ENCODE measurements around the gene CCDC88C. TPM values are rescaled to one million over a fixed set of nuclear protein-coding genes. Genes with fewer than 3 reads are reported as not detected.
A peak's percentile ranks its signal among the peaks of the same experiment; 100 is the strongest.

Gene CCDC88C
- total RNA-seq, 1 donor from 2014 or later: 39.3 TPM

DNA sequence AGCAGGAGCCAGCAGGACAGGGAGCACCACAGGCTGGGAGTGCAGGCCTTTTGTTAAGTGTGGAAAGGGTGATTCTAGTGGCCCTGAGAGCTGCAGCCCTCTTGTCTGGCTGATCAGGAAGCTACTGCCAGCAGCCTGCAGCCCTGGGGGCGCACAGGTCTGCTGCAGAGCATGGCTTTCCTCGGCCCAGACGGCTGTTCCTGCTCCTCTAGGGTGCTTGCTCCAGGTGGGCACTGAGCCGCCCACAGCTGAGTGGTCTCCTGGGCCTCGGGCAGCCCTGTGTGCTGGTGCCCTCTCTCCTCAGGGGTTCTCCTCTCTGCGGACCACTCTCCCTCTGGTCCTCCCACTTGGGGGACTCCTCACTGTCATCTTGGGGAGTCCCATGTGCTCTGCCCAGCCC, 18.9 kb downstream of the CCDC88C start:
- DNase-seq (ENCODE audit: extremely low spot score, unreplicated experiment): no peak
- Mint-ChIP-seq H3K27me3 (no peaks in the 10 kb centered on the region), H3K36me3 (peaks cover 4% of the 10 kb centered on the region), H3K4me3 (no peak overlapping the region), H3K27ac (peak overlapping the region; percentile 66), H3K9me3 (no peaks in the 10 kb centered on the region), H3K4me1 (ENCODE audit: unreplicated experiment) (peaks cover 61% of the 10 kb centered on the region)
- TF ChIP-seq, protein P1, sequence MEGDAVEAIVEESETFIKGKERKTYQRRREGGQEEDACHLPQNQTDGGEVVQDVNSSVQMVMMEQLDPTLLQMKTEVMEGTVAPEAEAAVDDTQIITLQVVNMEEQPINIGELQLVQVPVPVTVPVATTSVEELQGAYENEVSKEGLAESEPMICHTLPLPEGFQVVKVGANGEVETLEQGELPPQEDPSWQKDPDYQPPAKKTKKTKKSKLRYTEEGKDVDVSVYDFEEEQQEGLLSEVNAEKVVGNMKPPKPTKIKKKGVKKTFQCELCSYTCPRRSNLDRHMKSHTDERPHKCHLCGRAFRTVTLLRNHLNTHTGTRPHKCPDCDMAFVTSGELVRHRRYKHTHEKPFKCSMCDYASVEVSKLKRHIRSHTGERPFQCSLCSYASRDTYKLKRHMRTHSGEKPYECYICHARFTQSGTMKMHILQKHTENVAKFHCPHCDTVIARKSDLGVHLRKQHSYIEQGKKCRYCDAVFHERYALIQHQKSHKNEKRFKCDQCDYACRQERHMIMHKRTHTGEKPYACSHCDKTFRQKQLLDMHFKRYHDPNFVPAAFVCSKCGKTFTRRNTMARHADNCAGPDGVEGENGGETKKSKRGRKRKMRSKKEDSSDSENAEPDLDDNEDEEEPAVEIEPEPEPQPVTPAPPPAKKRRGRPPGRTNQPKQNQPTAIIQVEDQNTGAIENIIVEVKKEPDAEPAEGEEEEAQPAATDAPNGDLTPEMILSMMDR (conservative IDR thresholded peaks at IDR 0.05): no peak

DNA sequence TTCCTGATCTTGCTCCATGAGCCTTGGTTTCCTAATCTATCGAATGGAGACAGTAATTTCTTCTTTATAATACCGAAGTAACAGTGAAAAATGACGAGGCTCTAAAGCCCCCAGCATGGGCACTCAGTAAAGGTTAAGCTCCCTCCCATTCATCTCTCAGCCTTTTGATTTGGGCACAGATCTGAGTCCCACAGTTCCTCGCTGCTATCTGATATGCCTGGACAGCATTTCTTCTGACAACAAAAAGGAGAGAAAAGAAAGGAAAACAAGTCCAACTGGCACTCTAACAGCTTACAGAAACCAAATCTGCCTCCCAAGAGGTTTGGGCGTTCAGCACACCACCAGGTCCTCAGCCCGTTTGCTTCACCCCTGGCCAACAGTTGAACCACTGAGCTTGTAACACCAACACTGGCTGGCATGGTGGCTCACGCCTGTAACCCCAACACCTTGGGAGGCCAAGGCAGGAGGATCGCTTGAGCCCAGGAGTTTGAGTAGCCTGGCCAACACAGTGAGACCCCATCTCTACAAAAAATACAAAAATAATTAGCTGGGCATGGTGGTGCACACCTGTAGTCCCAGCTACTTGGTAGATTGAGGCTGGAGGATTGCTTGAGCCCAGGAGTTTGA, 19.5 kb downstream of the CCDC88C start:
- H3K4me1 Mint-ChIP-seq (ENCODE audit: unreplicated experiment): peaks cover 60% of the 10 kb centered on the region
- H3K27ac Mint-ChIP-seq: peak overlapping the region; percentile 91
- peaks cover 4% of the 10 kb centered on the region for H3K36me3 Mint-ChIP-seq
- no peaks in the 10 kb centered on the region for H3K9me3 Mint-ChIP-seq
- DNase-seq (ENCODE audit: extremely low spot score, unreplicated experiment): no peak
- TF ChIP-seq, protein P1 (conservative IDR thresholded peaks at IDR 0.05): no peak
- no peaks in the 10 kb centered on the region for H3K27me3 Mint-ChIP-seq
- peak overlapping the region; percentile 55 for H3K4me3 Mint-ChIP-seq

DNA sequence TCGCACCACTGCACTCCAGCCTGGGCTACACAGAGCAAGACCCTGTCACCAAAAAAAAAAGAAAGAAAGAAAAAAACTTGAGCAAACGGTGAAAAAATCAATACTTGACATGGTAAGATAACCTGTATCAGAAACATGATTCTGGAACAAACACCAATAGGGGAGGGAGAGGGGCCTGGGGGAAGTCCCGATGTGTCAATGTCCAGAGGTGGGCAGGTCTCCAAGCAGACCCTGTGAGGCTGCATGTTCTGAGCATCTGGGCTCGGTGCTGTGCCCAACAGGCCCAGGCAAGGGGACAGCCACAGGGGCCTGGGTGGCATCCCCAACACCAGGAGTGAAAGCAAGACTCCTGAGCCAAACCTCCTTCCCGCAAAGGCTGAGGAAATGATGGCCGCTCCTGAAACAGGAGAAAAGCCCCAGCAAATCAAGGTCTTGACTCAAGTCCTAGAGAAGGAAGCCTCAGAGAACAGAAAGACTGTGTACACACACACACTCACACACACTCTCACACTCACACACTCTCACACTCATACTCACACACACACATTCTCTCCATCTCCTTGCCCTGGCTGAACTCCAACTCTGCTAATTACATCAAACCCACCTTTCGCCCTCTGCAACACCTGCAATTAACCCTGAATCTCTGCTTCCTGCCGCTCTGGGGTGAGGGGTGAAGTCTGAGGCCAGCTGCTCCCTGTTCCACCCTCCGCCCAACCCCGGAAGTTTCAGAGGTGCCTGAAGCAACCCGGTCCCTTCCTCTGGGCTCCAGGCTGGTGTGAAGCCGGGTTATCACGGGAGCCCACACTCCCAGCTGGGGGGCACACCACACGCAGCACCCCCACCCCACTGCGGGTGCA, 20.4 kb downstream of the CCDC88C start:
- Mint-ChIP-seq H3K4me3 (peak overlapping the region; percentile 61), H3K9me3 (no peaks in the 10 kb centered on the region), H3K27ac (peak overlapping the region; percentile 91), H3K27me3 (no peaks in the 10 kb centered on the region), H3K4me1 (ENCODE audit: unreplicated experiment) (peaks cover 59% of the 10 kb centered on the region), H3K36me3 (peaks cover under 1% of the 10 kb centered on the region)
- TF ChIP-seq, protein P1 (conservative IDR thresholded peaks at IDR 0.05): no peak
- DNase-seq (ENCODE audit: extremely low spot score, unreplicated experiment): no peak

DNA sequence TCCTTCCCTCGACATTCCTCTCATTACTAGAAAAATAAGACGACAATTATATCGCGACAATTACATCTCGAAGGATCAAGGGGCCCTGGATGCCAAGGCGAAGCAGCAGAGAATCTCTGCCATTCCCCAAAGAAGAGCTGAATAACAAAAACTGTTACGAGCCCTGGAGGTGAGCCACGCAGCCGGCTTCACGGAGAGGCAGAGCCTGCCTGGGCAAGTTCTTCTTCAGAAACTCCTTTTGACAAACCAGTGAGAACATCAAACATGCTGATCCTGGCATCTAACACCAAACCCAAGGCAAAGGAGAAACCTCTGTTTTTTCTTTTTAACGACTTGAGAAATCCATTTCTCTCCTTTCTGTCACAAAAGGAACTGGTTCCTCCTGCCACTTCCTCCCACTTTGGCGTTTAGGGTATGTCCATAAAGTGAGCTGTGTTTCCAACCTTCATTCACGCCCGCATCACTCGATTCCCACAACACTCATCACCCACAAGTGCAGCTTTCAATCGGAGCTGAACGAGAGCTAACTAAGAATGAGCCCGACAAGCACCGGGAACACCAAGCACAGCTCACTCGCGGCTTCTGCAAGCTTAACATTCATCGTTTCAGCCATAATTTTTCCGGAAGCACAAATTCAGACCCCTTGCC, 21.5 kb downstream of the CCDC88C start:
- peak overlapping the region; percentile 73 for H3K4me3 Mint-ChIP-seq
- no peak for DNase-seq (ENCODE audit: extremely low spot score, unreplicated experiment)
- H3K27me3 Mint-ChIP-seq: no peaks in the 10 kb centered on the region
- H3K9me3 Mint-ChIP-seq: no peaks in the 10 kb centered on the region
- peaks cover 63% of the 10 kb centered on the region for H3K4me1 Mint-ChIP-seq (ENCODE audit: unreplicated experiment)
- TF ChIP-seq, protein P1 (conservative IDR thresholded peaks at IDR 0.05): no peak
- H3K36me3 Mint-ChIP-seq: no peaks in the 10 kb centered on the region
- peak overlapping the region; percentile 91 for H3K27ac Mint-ChIP-seq

DNA sequence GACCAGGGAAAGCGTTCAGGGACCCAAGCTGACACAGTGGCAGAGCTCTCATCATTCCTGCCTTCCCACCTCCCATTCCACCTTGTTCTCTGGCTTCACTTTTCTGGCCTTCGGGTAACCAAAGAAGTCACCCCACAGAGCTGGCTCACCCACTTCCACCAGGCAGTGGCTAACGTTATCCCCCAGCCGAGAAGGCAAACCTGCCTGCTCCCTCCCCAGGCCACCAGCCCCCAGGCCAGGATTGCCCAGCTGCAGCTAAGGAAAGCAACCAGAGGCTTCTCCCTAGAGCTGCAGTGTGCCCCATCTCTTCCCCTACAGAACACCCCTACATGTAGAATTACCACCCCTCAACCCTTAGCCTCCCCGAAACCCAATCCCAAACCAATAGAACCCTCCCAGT, 22.2 kb downstream of the CCDC88C start:
- H3K4me1 Mint-ChIP-seq (ENCODE audit: unreplicated experiment): peaks cover 60% of the 10 kb centered on the region
- TF ChIP-seq, protein P1 (conservative IDR thresholded peaks at IDR 0.05): no peak
- H3K9me3 Mint-ChIP-seq: no peaks in the 10 kb centered on the region
- no peaks in the 10 kb centered on the region for H3K36me3 Mint-ChIP-seq
- H3K4me3 Mint-ChIP-seq: peak overlapping the region; percentile 73
- peak overlapping the region; percentile 91 for H3K27ac Mint-ChIP-seq
- H3K27me3 Mint-ChIP-seq: no peaks in the 10 kb centered on the region
- DNase-seq (ENCODE audit: extremely low spot score, unreplicated experiment): no peak

Measured in type B pancreatic cell (in vitro differentiated cells).